ENCODE data around the gene FOXP1. TPM values are rescaled to one million over a fixed set of nuclear protein-coding genes. Genes with fewer than 3 reads are reported as not detected.

FOXP1 gene
- total and polyA plus RNA-seq, 2 donors = 26.1 to 42.3 TPM

GRCh38 chr3:71264840-71265239 is 318.7 kb downstream of the FOXP1 start:
- Histone ChIP-seq H3K36me3 (ENCODE audit: control insufficient read depth in 2 of 2, insufficient read depth in 2 of 2, low read length in 1 of 2) (peaks cover 0 to 3% of the 10 kb centered on the region in 2 donors), H3K4me3 (ENCODE audit: low read length in 2 of 2) (no peak overlapping the region), H3K9me3 (ENCODE audit: control insufficient read depth in 2 of 2, insufficient read depth in 1 of 2, low read length in 1 of 2) (no peaks in the 10 kb centered on the region), H3K27me3 (ENCODE audit: control insufficient read depth in 2 of 2, insufficient read depth in 1 of 2, low read length in 1 of 2) (no peaks in the 10 kb centered on the region), H3K27ac (ENCODE audit: low read depth in 1 of 2, low read length in 1 of 2) (no peak overlapping the region), H3K4me1 (ENCODE audit: control insufficient read depth in 2 of 2, insufficient read depth in 2 of 2, low read length in 2 of 2) (no peaks in the 10 kb centered on the region)
- DNase-seq (ENCODE audit: low read depth in 6 of 9, low spot score in 9 of 9) = no peak
- 87% methylated on average over 2 of the region's 2 CpGs for WGBS

DNA sequence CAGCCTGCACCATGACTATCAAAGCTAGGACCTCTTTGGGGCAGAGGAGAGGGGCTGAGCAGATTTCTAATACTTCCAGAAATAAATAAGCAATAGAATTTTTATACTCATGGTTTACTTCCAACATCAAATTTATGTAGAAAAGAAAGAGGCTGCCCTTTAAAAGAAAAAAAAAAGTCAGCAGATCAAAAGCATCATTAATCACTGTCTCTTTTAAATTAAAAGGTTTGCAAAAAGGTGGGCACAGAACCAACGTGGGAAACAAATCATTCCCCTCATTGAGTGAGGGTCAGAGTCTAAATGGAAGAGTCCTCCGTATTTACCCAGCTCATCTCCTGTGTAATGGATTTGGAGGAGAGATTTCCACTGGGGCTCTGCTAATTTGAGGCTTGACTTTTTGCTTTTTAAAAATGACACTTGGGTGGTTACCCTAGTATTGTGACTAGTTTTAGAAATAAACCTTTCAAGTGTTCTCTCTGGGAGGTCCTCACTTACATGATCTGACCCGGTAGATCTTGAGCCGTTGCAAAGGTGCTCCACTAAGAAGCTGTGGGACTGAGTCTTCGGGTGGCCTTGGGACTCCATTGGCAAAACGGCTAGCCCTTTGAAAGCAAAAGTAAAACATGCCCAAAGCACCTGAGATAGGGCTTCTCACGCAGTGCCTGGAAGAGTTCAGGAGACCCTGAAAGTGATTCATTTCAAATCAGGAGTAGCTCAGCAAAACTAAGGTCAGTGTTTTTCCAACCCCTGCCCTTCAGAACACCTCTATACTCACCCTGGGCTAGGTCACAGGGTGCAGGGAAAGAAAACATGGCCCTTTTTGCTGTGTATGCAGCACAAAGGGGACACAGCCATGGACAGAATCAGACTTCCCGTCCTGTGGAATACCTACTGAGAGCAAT is 320.9 kb downstream of the FOXP1 start:
- H3K36me3 ChIP-seq (ENCODE audit: control insufficient read depth in 2 of 2, insufficient read depth in 2 of 2, low read length in 1 of 2) = no peaks in the 10 kb centered on the region
- H3K4me1 ChIP-seq (ENCODE audit: control insufficient read depth in 2 of 2, insufficient read depth in 2 of 2, low read length in 2 of 2) = no peaks in the 10 kb centered on the region
- no peak for DNase-seq (ENCODE audit: low read depth in 6 of 9, low spot score in 9 of 9)
- 93% methylated on average over 8 of the region's 8 CpGs for WGBS
- peak overlapping the region; percentile 21 to 26 for H3K27ac ChIP-seq (ENCODE audit: low read depth in 1 of 2, low read length in 1 of 2)
- no peaks in the 10 kb centered on the region for H3K9me3 ChIP-seq (ENCODE audit: control insufficient read depth in 2 of 2, insufficient read depth in 1 of 2, low read length in 1 of 2)
- H3K4me3 ChIP-seq (ENCODE audit: low read length in 2 of 2) = no peak overlapping the region
- no peaks in the 10 kb centered on the region for H3K27me3 ChIP-seq (ENCODE audit: control insufficient read depth in 2 of 2, insufficient read depth in 1 of 2, low read length in 1 of 2)

- no peak overlapping the region for H3K4me3 ChIP-seq (ENCODE audit: low read length in 2 of 2)
- H3K9me3 ChIP-seq (ENCODE audit: control insufficient read depth in 2 of 2, insufficient read depth in 1 of 2, low read length in 1 of 2) = no peaks in the 10 kb centered on the region
- H3K4me1 ChIP-seq (ENCODE audit: control insufficient read depth in 2 of 2, insufficient read depth in 2 of 2, low read length in 2 of 2) = no peaks in the 10 kb centered on the region
- no peak overlapping the region for H3K27ac ChIP-seq (ENCODE audit: low read depth in 1 of 2, low read length in 1 of 2)
- H3K27me3 ChIP-seq (ENCODE audit: control insufficient read depth in 2 of 2, insufficient read depth in 1 of 2, low read length in 1 of 2) = no peaks in the 10 kb centered on the region
- 92% methylated on average over 8 of the region's 8 CpGs for WGBS
- H3K36me3 ChIP-seq (ENCODE audit: control insufficient read depth in 2 of 2, insufficient read depth in 2 of 2, low read length in 1 of 2) = no peaks in the 10 kb centered on the region
- DNase-seq (ENCODE audit: low read depth in 6 of 9, low spot score in 9 of 9) = no peak
Measured at GRCh38 chr3:71260782-71261181, 322.7 kb downstream of the FOXP1 start.

GRCh38 chr3:71258526-71258925 is 325.0 kb downstream of the FOXP1 start:
- no peak for DNase-seq (ENCODE audit: low read depth in 6 of 9, low spot score in 9 of 9)
- H3K27ac ChIP-seq (ENCODE audit: low read depth in 1 of 2, low read length in 1 of 2) = no peak overlapping the region

DNA sequence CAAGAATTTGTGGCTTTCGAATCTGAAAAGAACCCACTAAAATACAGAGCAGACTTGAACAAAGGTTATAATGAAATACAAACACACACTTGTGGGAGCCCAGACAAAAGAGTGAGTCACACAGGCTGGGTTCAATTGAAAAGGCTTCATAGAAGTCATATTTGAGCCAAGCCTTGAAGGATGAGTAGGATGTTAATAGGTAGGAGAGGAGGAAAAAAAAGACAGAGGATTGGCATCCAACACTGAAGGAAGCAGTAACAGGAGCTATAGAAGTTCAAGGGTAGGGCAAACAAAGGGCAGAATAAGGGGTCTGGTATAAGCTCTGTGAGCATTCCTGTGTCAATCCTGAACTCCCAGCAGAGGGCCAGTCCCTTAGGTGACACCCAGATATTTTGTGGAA is 325.4 kb downstream of the FOXP1 start:
- Histone ChIP-seq H3K9me3 (ENCODE audit: control insufficient read depth in 2 of 2, insufficient read depth in 1 of 2, low read length in 1 of 2) (no peaks in the 10 kb centered on the region), H3K4me3 (ENCODE audit: low read length in 2 of 2) (no peak overlapping the region), H3K36me3 (ENCODE audit: control insufficient read depth in 2 of 2, insufficient read depth in 2 of 2, low read length in 1 of 2) (no peaks in the 10 kb centered on the region), H3K27me3 (ENCODE audit: control insufficient read depth in 2 of 2, insufficient read depth in 1 of 2, low read length in 1 of 2) (no peaks in the 10 kb centered on the region), H3K27ac (ENCODE audit: low read depth in 1 of 2, low read length in 1 of 2) (no peak overlapping the region), H3K4me1 (ENCODE audit: control insufficient read depth in 2 of 2, insufficient read depth in 2 of 2, low read length in 2 of 2) (no peaks in the 10 kb centered on the region)
- no peak for DNase-seq (ENCODE audit: low read depth in 6 of 9, low spot score in 9 of 9)
- WGBS = 97% methylated on average over 1 of the region's 1 CpG

More at GRCh38 chr3:71258526-71258925, 325.0 kb downstream of the FOXP1 start:
- Histone ChIP-seq H3K9me3 (ENCODE audit: control insufficient read depth in 2 of 2, insufficient read depth in 1 of 2, low read length in 1 of 2) (no peaks in the 10 kb centered on the region), H3K4me3 (ENCODE audit: low read length in 2 of 2) (no peak overlapping the region), H3K4me1 (ENCODE audit: control insufficient read depth in 2 of 2, insufficient read depth in 2 of 2, low read length in 2 of 2) (no peaks in the 10 kb centered on the region), H3K27me3 (ENCODE audit: control insufficient read depth in 2 of 2, insufficient read depth in 1 of 2, low read length in 1 of 2) (no peaks in the 10 kb centered on the region), H3K36me3 (ENCODE audit: control insufficient read depth in 2 of 2, insufficient read depth in 2 of 2, low read length in 1 of 2) (no peaks in the 10 kb centered on the region)
- WGBS = 97% methylated on average over 3 of the region's 3 CpGs

DNA sequence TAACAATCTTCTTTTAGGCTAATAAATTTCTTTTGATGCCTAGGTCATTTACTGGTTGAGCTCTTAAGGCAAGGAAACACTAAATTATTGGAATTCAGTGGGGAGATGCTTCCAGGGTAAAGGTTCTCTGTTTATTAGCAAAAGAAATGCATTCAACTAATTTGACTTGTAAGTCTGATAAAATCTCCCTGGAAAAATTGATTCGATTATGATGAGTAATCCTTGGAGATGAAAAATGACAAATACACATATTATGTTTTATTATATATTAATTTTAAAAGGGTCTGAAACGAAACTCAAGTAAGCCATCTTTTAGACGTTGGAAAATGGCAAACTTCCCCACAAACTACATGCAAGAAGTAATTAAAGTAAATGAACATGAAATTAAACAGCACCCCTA is 328.0 kb downstream of the FOXP1 start:
- Histone ChIP-seq H3K9me3 (ENCODE audit: control insufficient read depth in 2 of 2, insufficient read depth in 1 of 2, low read length in 1 of 2) (no peaks in the 10 kb centered on the region), H3K27ac (ENCODE audit: low read depth in 1 of 2, low read length in 1 of 2) (no peak overlapping the region), H3K27me3 (ENCODE audit: control insufficient read depth in 2 of 2, insufficient read depth in 1 of 2, low read length in 1 of 2) (no peaks in the 10 kb centered on the region), H3K36me3 (ENCODE audit: control insufficient read depth in 2 of 2, insufficient read depth in 2 of 2, low read length in 1 of 2) (no peaks in the 10 kb centered on the region), H3K4me1 (ENCODE audit: control insufficient read depth in 2 of 2, insufficient read depth in 2 of 2, low read length in 2 of 2) (no peaks in the 10 kb centered on the region), H3K4me3 (ENCODE audit: low read length in 2 of 2) (no peak overlapping the region)
- DNase-seq (ENCODE audit: low read depth in 6 of 9, low spot score in 9 of 9) = no peak
- WGBS = 97% methylated on average over 3 of the region's 3 CpGs

- H3K4me3 ChIP-seq (ENCODE audit: low read length in 2 of 2) = no peak overlapping the region
- no peaks in the 10 kb centered on the region for H3K4me1 ChIP-seq (ENCODE audit: control insufficient read depth in 2 of 2, insufficient read depth in 2 of 2, low read length in 2 of 2)
- H3K27ac ChIP-seq (ENCODE audit: low read depth in 1 of 2, low read length in 1 of 2) = no peak overlapping the region
- 96% methylated on average over 7 of the region's 7 CpGs for WGBS
- H3K9me3 ChIP-seq (ENCODE audit: control insufficient read depth in 2 of 2, insufficient read depth in 1 of 2, low read length in 1 of 2) = no peaks in the 10 kb centered on the region
- no peaks in the 10 kb centered on the region for H3K36me3 ChIP-seq (ENCODE audit: control insufficient read depth in 2 of 2, insufficient read depth in 2 of 2, low read length in 1 of 2)
- DNase-seq (ENCODE audit: low read depth in 6 of 9, low spot score in 9 of 9) = no peak
- H3K27me3 ChIP-seq (ENCODE audit: control insufficient read depth in 2 of 2, insufficient read depth in 1 of 2, low read length in 1 of 2) = no peaks in the 10 kb centered on the region
Measured at GRCh38 chr3:71254281-71255057, 329.1 kb downstream of the FOXP1 start.

DNA sequence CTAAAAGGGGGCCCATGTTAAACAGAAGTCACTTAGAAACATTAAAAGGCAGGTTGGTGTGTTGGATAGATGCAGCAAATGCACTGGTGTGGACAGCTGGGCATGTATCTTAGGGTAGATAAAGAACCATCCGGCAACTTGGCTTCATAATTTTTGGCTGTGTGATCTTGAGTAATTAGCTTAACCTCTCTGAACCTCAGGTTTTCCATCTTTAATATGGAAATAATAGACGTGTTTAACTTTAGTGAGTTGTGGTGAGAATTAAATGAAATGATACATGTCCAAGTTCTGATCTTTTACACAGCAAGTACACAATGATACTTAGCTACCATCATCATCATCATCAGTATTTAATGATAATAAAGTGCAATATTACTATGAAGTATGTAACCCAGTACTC is 330.4 kb downstream of the FOXP1 start:
- no peaks in the 10 kb centered on the region for H3K4me1 ChIP-seq (ENCODE audit: control insufficient read depth in 2 of 2, insufficient read depth in 2 of 2, low read length in 2 of 2)
- WGBS = 98% methylated on average over 2 of the region's 2 CpGs
- H3K27me3 ChIP-seq (ENCODE audit: control insufficient read depth in 2 of 2, insufficient read depth in 1 of 2, low read length in 1 of 2) = no peaks in the 10 kb centered on the region
- DNase-seq (ENCODE audit: low read depth in 6 of 9, low spot score in 9 of 9) = no peak
- no peaks in the 10 kb centered on the region for H3K9me3 ChIP-seq (ENCODE audit: control insufficient read depth in 2 of 2, insufficient read depth in 1 of 2, low read length in 1 of 2)
- no peak overlapping the region for H3K4me3 ChIP-seq (ENCODE audit: low read length in 2 of 2)
- no peaks in the 10 kb centered on the region for H3K36me3 ChIP-seq (ENCODE audit: control insufficient read depth in 2 of 2, insufficient read depth in 2 of 2, low read length in 1 of 2)
- no peak overlapping the region for H3K27ac ChIP-seq (ENCODE audit: low read depth in 1 of 2, low read length in 1 of 2)

GRCh38 chr3:71252466-71252865 is 331.1 kb downstream of the FOXP1 start:
- DNase-seq (ENCODE audit: low read depth in 6 of 9, low spot score in 9 of 9) = peak in 1 of 9 donors; percentile 40
- H3K27me3 ChIP-seq (ENCODE audit: control insufficient read depth in 2 of 2, insufficient read depth in 1 of 2, low read length in 1 of 2) = no peaks in the 10 kb centered on the region
- H3K9me3 ChIP-seq (ENCODE audit: control insufficient read depth in 2 of 2, insufficient read depth in 1 of 2, low read length in 1 of 2) = no peaks in the 10 kb centered on the region
- H3K4me1 ChIP-seq (ENCODE audit: control insufficient read depth in 2 of 2, insufficient read depth in 2 of 2, low read length in 2 of 2) = no peaks in the 10 kb centered on the region
- H3K36me3 ChIP-seq (ENCODE audit: control insufficient read depth in 2 of 2, insufficient read depth in 2 of 2, low read length in 1 of 2) = no peaks in the 10 kb centered on the region
- peak overlapping the region in 1 of 2 donors; percentile 33 for H3K27ac ChIP-seq (ENCODE audit: low read depth in 1 of 2, low read length in 1 of 2)
- no peak overlapping the region for H3K4me3 ChIP-seq (ENCODE audit: low read length in 2 of 2)
- WGBS = 85% methylated on average over 2 of the region's 2 CpGs
